Caco-2 (cell line): Measurements from ENCODE around the gene SLX4IP. TPM values are rescaled to one million over a fixed set of nuclear protein-coding genes. Genes with fewer than 3 reads are reported as not detected.

ENCODE experiments used
- BruUV-seq: library from RNA; stranded (reverse); fragments of 400-500 nt; replicated peaks from 2 replicates; lab custom pipeline; 2021; lab: Mats Ljungman, UMichigan
- CTCF ChIA-PET: fragments of 300-600 bp; sonication (Branson Sonifier 250); formaldehyde crosslinking; loops from one replicate; lab custom pipeline; 2022; ENCODE audit warnings: antibody characterized with exemption; lab: Charles Lee
- POLR2A ChIA-PET: fragments of 300-600 bp; sonication (Branson Sonifier 250); formaldehyde crosslinking; loops from one replicate; lab custom pipeline; 2022; ENCODE audit warnings: antibody characterized with exemption; lab: Charles Lee
- DNase-seq, 2 experiments: peaks; one replicate each; pipeline versions ENCODE4 v3.0.0 to v3.0.0-alpha.2; 2020 to 2022
- H3K27me3 ChIP-seq: replicated peaks from 2 replicates; pipeline ENCODE4 v1.6.0; 2011; ENCODE audit warnings: low read length; ENCODE audit not compliant: control insufficient read depth, insufficient read depth
- H3K36me3 ChIP-seq: 2 replicates; pipeline ENCODE4 v1.5.1; 2011; ENCODE audit warnings: low read length; ENCODE audit not compliant: control insufficient read depth, insufficient read depth
- H3K4me1 ChIP-seq: fragments of 250-450 bp; sonication (Bioruptor Pico); 2 replicates; pipeline ENCODE4 v1.5.1; 2020; ENCODE audit warnings: mild to moderate bottlenecking
- H3K4me3 ChIP-seq: 2 replicates; pipeline ENCODE4 v1.5.1; 2011; ENCODE audit warnings: low read depth, mild to moderate bottlenecking, control low read depth, low read length
- H3K9me3 ChIP-seq: fragments of 250-450 bp; sonication (Bioruptor Pico); 2 replicates; pipeline ENCODE4 v1.5.1; 2020; ENCODE audit warnings: mild to moderate bottlenecking, moderate library complexity
- H3K27ac Mint-ChIP-seq: one replicate; pipeline ENCODE4 v1.8.0; 2022; ENCODE audit warnings: mixed read lengths; ENCODE audit not compliant: unreplicated experiment
- H3K27me3 Mint-ChIP-seq: one replicate; pipeline ENCODE4 v1.8.0; 2022; ENCODE audit warnings: mixed read lengths; ENCODE audit not compliant: insufficient read depth, unreplicated experiment
- H3K36me3 Mint-ChIP-seq: one replicate; pipeline ENCODE4 v1.8.0; 2022; ENCODE audit warnings: mild to moderate bottlenecking, mixed read lengths; ENCODE audit not compliant: insufficient read depth, unreplicated experiment
- H3K4me1 Mint-ChIP-seq: one replicate; pipeline ENCODE4 v1.8.0; 2022; ENCODE audit warnings: low read depth, mixed read lengths; ENCODE audit not compliant: unreplicated experiment
- H3K4me3 Mint-ChIP-seq: one replicate; pipeline ENCODE4 v1.8.0; 2022; ENCODE audit warnings: mild to moderate bottlenecking, moderate library complexity, mixed read lengths; ENCODE audit not compliant: unreplicated experiment
- H3K9me3 Mint-ChIP-seq: one replicate; pipeline ENCODE4 v1.8.0; 2022; ENCODE audit warnings: mixed read lengths; ENCODE audit not compliant: unreplicated experiment
- CTCF ChIP-seq, 2 experiments: fragments of 200-600 bp in 1 of 2; IDR thresholded peaks; 1 replicate in 1 of 2; 2 replicates in 1 of 2; pipeline versions ENCODE4 v1.5.1 to v1.8.0; 2011 to 2022; ENCODE audit warnings: antibody characterized with exemption in 1 of 2, control low read depth in 1 of 2, inconsistent platforms in 1 of 2, low read depth in 1 of 2, low read length in 1 of 2, mild to moderate bottlenecking in 1 of 2, moderate library complexity in 1 of 2; ENCODE audit not compliant: insufficient read depth in 1 of 2, severe bottlenecking in 1 of 2, unreplicated experiment in 1 of 2
- intact Hi-C: fragments of 100-400 bp; cut with micrococcal nuclease; formaldehyde crosslinking; loops from one replicate; pipeline ENCODE4 v1.10.0; 2022; ENCODE audit not compliant: unreplicated experiment
- total RNA-seq: library from RNA; stranded (reverse); gene quantifications from 2 replicates; pipeline ENCODE4 v1.2.3, GENCODE V29; 2022

SLX4IP gene
- total RNA-seq, 1 experiment from 2014 or later: 8.5 TPM

GRCh38 chr20:10404959-10405530, 30.1 kb upstream of the SLX4IP start:
- BruUV-seq: no TSS peak
- H3K9me3 Mint-ChIP-seq: no peaks in the 10 kb centered on the region
- Histone ChIP-seq H3K36me3 (no peaks in the 10 kb centered on the region), H3K27me3 (no peaks in the 10 kb centered on the region), H3K9me3 (no peaks in the 10 kb centered on the region), H3K4me3 (no peak overlapping the region), H3K4me1 (no peaks in the 10 kb centered on the region)
- H3K36me3 Mint-ChIP-seq: no peaks in the 10 kb centered on the region
- H3K4me3 Mint-ChIP-seq: no peak overlapping the region
- H3K4me1 Mint-ChIP-seq: no peaks in the 10 kb centered on the region
- no peaks in the 10 kb centered on the region for H3K27me3 Mint-ChIP-seq
- ChIA-PET CTCF (no interaction called here), POLR2A (no interaction called here)
- H3K27ac Mint-ChIP-seq: no peak overlapping the region
- no peak for DNase-seq
- no peak for TF ChIP-seq CTCF (IDR thresholded peaks at IDR 0.05; ENCODE audit: insufficient read depth in 1 of 2, low read depth in 1 of 2, low read length in 1 of 2, severe bottlenecking in 1 of 2, unreplicated experiment in 1 of 2)
- intact Hi-C loops: no loop called here

- no peaks in the 10 kb centered on the region for H3K4me1 ChIP-seq
- no peaks in the 10 kb centered on the region for H3K27me3 ChIP-seq
- H3K9me3 Mint-ChIP-seq: no peaks in the 10 kb centered on the region
- no peak for TF ChIP-seq CTCF (IDR thresholded peaks at IDR 0.05; ENCODE audit: insufficient read depth in 1 of 2, low read depth in 1 of 2, low read length in 1 of 2, severe bottlenecking in 1 of 2, unreplicated experiment in 1 of 2)
- H3K36me3 ChIP-seq: no peaks in the 10 kb centered on the region; the same call in 1 of the 2 replicates
- POLR2A ChIA-PET: no interaction called here
- CTCF ChIA-PET: no interaction called here
- no peak overlapping the region for H3K27ac Mint-ChIP-seq
- BruUV-seq: no TSS peak
- no peaks in the 10 kb centered on the region for H3K4me1 Mint-ChIP-seq
- no peaks in the 10 kb centered on the region for H3K27me3 Mint-ChIP-seq
- no peaks in the 10 kb centered on the region for H3K9me3 ChIP-seq
- H3K36me3 Mint-ChIP-seq: peaks cover 6% of the 10 kb centered on the region
- DNase-seq: no peak
- no peak overlapping the region for H3K4me3 ChIP-seq
- intact Hi-C loops: no loop called here
- no peak overlapping the region for H3K4me3 Mint-ChIP-seq
Observed at GRCh38 chr20:10408108-10408813, 26.8 kb upstream of the SLX4IP start.

GRCh38 chr20:10411673-10412072, 23.4 kb upstream of the SLX4IP start:
- POLR2A ChIA-PET: no interaction called here
- no peaks in the 10 kb centered on the region for H3K27me3 Mint-ChIP-seq
- no peak overlapping the region for H3K27ac Mint-ChIP-seq
- TF ChIP-seq CTCF (IDR thresholded peaks at IDR 0.05; ENCODE audit: insufficient read depth in 1 of 2, low read depth in 1 of 2, low read length in 1 of 2, severe bottlenecking in 1 of 2, unreplicated experiment in 1 of 2): no peak
- BruUV-seq: no TSS peak
- CTCF ChIA-PET: no interaction called here
- DNase-seq: no peak
- H3K27me3 ChIP-seq: no peaks in the 10 kb centered on the region
- H3K4me3 Mint-ChIP-seq: no peak overlapping the region
- H3K9me3 Mint-ChIP-seq: no peaks in the 10 kb centered on the region
- intact Hi-C loops: loop anchor here (5.0 kb wide), 4 partner anchors 59 to 794 kb away; no protein-coding TSS in a partner anchor
- H3K4me3 ChIP-seq: no peak overlapping the region
- no peaks in the 10 kb centered on the region for H3K4me1 ChIP-seq
- H3K9me3 ChIP-seq: no peaks in the 10 kb centered on the region
- H3K4me1 Mint-ChIP-seq: no peaks in the 10 kb centered on the region
- no peaks in the 10 kb centered on the region; the same call in 1 of the 2 replicates for H3K36me3 ChIP-seq
- H3K36me3 Mint-ChIP-seq: peaks cover 25% of the 10 kb centered on the region
